ENCODE measurements around the gene ADARB1.

ADARB1 gene

GRCh38 chr21:45202344-45202743, 128.0 kb downstream of the ADARB1 start:
- DNase-seq (ENCODE audit: low read depth in 2 of 2): no peak

DNA sequence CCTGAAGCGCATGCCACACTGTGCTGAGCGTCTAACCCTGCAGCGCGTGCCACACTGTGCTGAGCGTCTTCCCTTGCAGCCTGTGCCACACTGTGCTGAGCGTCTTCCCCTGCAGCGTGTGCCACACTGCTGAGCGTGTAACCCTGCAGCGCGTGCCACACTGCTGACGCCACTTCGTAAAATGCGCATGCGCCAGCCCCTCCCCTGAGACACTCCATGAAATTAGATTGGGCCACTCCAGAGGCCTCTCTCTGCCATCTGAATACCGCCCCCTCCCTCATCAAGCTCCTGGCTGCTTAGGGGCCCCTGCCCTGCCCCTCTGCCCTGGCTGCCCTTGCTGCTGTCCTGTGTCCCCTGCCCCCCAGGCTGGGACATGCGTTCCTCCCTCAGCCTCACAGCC, 128.5 kb downstream of the ADARB1 start:
- DNase-seq (ENCODE audit: low read depth in 2 of 2): no peak

- DNase-seq (ENCODE audit: low read depth in 2 of 2): no peak
Observed at GRCh38 chr21:45203983-45204382, 129.6 kb downstream of the ADARB1 start.

DNA sequence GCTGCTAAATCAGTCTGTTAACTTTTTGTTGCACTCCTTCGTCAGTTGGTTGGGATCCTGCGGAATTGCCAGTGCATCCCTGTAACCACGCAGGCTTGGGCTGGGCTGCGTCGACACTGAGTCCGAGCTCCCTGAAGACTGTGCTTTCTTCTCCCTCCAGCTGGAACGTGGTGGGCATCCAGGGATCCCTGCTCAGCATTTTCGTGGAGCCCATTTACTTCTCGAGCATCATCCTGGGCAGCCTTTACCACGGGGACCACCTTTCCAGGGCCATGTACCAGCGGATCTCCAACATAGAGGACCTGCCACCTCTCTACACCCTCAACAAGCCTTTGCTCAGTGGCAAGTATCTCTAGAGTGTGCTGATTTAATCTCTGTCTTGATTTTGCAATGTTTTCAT, 130.0 kb downstream of the ADARB1 start:
- no peak for DNase-seq (ENCODE audit: low read depth in 2 of 2)

GRCh38 chr21:45207839-45208626, 133.7 kb downstream of the ADARB1 start:
- no peak for DNase-seq (ENCODE audit: low read depth in 2 of 2)

GRCh38 chr21:45208627-45208951, 134.2 kb downstream of the ADARB1 start:
- no peak for DNase-seq (ENCODE audit: low read depth in 2 of 2)

GRCh38 chr21:45209046-45209445, 134.7 kb downstream of the ADARB1 start:
- no peak for DNase-seq (ENCODE audit: low read depth in 2 of 2)

DNA sequence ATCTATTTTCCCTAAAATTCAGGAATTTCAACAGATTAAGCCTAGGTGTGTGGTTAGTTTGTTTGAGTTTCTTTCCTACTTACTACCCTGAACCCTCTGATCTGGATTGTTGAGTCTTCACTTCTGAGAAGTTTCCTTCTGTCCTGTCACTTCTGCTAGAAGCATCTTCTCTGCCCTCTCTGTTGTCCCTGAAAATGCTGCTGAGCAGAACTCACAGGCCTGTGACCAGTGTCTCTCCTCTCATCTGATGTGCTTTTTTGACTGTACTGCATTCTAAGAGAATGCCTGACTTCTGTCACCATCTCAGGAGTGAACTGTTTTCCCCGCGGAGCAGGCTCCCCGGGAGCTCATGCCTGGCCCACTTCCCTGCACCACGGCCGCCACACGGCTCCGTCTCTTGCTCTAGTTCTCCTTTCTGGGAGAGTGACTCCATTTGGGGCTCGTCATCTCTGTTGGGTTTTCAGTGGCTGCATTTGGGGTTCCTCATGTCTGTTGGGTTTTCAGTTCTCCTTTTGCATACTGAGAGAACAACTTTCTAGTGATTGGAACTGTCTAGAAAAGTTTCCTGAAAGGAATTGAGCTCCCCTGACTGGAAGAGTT, 135.4 kb downstream of the ADARB1 start:
- no peak for DNase-seq (ENCODE audit: low read depth in 2 of 2)

GRCh38 chr21:45210461-45210983, 136.1 kb downstream of the ADARB1 start:
- no peak for DNase-seq (ENCODE audit: low read depth in 2 of 2)

DNA sequence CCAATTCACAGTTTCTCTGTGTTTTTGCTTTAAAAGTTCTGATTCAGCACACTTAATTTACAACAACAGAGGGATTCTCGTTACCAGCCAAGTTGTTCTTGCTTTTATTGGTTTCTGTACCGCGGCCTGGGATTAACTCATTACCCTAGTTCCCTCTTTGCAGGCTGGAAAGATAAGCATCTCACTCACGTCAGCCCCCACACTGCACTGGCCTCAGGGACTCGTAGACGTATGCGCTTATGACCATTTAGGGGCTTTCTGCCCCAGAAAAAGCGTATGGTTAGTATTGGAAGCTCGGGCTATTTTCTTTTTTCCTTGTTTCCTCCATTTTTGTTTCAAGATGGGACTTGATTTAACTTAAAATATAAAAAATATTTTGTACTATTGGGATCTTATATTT, 137.3 kb downstream of the ADARB1 start:
- DNase-seq (ENCODE audit: low read depth in 2 of 2): no peak

GRCh38 chr21:45213392-45213791, 139.0 kb downstream of the ADARB1 start:
- DNase-seq (ENCODE audit: low read depth in 2 of 2): no peak

- DNase-seq (ENCODE audit: low read depth in 2 of 2): no peak
Observed at GRCh38 chr21:45215213-45215612, 140.8 kb downstream of the ADARB1 start.

GRCh38 chr21:45217010-45217409, 142.6 kb downstream of the ADARB1 start:
- DNase-seq (ENCODE audit: low read depth in 2 of 2): no peak

DNA sequence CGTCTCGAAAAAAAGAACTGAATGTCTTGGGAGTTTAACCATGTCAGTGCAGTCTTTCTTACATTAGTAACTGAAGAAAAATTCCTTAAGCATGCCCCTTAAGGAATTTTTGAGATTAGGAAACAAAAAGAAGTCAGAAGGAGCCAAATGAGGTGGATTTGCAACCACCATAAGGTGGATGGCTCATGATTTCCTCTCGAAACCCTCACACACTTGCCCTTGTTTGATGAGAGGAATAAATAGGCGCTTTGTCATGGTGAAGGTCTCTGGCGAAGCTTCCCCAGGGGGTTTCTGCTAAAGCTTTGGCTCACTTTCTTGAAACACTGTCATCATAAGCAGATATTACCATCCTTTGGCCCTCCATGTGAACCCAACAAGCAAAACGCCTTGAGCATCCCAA, 145.1 kb downstream of the ADARB1 start:
- no peak for DNase-seq (ENCODE audit: low read depth in 2 of 2)

DNA sequence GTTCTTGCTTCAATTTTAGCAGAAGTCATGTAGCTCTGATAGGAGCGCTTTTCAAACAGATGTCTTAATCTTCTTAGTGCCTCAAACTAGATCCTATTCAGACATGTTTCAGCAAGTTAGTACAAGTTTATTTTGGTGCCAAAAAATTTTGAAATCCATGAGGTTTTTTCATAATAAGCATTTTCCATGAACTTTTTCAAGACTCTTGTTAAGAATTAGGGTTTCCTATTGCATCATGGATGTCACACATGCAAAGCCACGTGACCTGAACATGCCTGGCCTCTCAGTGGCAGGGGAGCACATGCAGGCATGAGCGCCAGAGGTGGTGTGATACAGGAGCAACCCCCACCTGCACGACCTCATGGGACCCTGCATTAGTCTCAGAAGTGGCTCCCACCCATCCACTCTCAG, 145.7 kb downstream of the ADARB1 start:
- no peak for DNase-seq (ENCODE audit: low read depth in 2 of 2)

DNA sequence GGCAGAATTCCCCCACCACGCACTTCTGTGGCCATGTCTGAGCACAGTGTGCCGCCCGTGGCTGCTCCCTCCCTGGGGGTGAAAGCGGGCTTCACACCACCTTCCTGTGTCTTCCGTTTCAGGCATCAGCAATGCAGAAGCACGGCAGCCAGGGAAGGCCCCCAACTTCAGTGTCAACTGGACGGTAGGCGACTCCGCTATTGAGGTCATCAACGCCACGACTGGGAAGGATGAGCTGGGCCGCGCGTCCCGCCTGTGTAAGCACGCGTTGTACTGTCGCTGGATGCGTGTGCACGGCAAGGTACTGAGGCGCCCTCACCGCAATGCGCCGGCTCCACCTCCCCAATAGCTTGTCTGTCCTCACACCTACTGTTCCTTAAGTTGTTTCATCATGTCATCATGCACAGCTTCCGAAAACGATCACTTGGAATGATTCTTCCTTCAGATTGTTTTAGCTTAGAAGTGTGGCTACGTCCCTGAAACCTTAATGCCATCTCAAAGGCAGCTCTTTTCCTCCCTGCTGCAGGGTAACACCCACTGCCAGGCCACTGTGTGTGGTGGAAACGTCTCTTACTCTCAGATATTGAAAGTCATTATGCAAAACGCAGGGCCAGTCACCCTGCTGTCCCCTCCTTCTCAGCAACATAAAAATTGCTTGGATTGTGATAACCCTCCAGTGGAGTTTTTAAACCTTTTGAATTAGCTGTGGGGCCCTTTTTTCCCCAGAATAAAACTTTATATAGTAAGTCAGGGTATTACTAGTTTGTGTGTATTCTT, 146.5 kb downstream of the ADARB1 start:
- no peak for DNase-seq (ENCODE audit: low read depth in 2 of 2)

- DNase-seq (ENCODE audit: low read depth in 2 of 2): no peak
Observed at GRCh38 chr21:45222001-45222400, 147.6 kb downstream of the ADARB1 start.

- DNase-seq (ENCODE audit: low read depth in 2 of 2): no peak
Observed at GRCh38 chr21:45223236-45224185, 149.1 kb downstream of the ADARB1 start.

DNA sequence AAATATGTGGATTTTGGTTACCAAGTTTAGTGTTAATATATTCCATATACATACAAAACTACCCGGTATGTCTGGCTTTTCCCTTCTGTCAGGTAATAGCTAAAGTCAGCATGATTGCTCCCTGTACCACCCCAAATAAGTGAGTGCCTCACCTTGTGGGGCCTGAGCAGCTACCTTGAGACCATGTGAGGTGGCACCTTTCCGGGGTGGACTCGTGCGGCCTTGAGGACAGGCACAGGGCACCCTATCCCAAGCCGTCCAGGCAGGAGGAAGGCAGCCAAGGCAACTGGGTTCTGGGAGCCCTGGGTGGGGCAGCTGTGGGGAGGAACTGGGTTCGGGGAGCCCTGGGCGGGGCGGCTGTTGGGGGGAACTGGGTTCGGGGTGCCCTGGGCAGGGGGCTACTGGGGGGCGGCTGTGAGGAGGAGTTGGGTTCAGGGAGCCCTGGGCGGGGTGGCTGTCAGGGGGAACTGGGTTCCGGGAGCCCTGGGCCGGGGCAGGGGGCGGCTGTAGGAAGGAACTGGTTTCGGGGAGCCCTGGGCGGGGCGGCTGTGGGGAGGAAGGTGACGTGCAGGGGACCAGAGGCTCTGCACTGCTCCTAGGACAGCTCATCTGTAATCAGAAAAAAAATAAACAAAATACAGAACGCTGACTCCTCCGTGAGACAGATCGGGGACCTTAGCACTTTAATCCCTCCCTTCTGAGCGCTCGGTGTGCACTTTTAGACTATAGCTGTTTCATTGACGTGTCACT, 150.0 kb downstream of the ADARB1 start:
- DNase-seq (ENCODE audit: low read depth in 2 of 2): peak in 1 of 2 donors; percentile 51

DNA sequence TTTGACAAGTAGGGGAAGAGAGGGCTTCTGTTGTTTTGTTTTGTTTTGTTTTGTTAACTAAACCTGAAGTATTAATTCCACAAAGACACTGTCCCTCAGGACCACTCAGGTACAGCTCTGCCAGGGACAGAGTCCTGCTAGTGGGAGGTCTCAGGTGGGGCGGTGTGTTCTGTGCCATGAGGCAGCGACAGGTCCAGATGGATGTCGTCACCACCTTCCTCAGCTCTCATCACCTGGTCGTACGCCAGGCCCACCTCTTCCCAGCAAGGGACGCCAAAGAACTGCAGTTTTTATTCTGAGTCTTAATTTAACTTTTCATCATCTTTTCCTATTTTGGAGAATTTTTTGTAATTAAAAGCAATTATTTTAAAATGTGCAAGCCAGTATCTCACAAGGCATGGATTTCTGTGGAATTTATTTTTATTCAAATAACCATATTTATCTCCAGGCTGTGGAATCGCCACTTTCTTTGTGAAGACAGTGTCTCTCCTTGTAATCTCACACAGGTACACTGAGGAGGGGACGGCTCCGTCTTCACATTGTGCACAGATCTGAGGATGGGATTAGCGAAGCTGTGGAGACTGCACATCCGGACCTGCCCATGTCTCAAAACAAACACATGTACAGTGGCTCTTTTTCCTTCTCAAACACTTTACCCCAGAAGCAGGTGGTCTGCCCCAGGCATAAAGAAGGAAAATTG, 150.8 kb downstream of the ADARB1 start:
- no peak for DNase-seq (ENCODE audit: low read depth in 2 of 2)

Data from stimulated activated CD8-positive, alpha-beta memory T cell treated with anti-CD3 and anti-CD28 coated beads, Interleukin-2, amount 100 ng/mL, for 1 hour (primary cell).